HCT116 (cell line): Measurements from ENCODE around the gene GCNT2. TPM values are rescaled to one million over a fixed set of nuclear protein-coding genes. Genes with fewer than 3 reads are reported as not detected.

ENCODE experiments used
- ATAC-seq: fragments of 200-7000 bp; cut with Tn5 transposase; 2 replicates; pipeline ENCODE4 v1.9.1; 2020; ENCODE audit warnings: mild to moderate bottlenecking, moderate library complexity
- BruUV-seq: library from RNA; stranded (reverse); fragments of 400-500 nt; replicated peaks from 2 replicates; lab custom pipeline; 2021; lab: Mats Ljungman, UMichigan
- CTCF ChIA-PET: fragments of 300-600 bp; sonication (Branson Sonifier 250); formaldehyde crosslinking; loops from one replicate; lab custom pipeline; 2021; ENCODE audit warnings: antibody characterized with exemption; lab: Charles Lee
- POLR2A ChIA-PET: fragments of 300-600, 350-600 bp; sonication (Branson Sonifier 250); formaldehyde crosslinking; loops from one replicate; lab custom pipeline; 2021; ENCODE audit warnings: antibody characterized with exemption; lab: Charles Lee
- RAD21 ChIA-PET, 2 experiments: fragments of 300-600 bp; sonication (Branson Sonifier 250); formaldehyde crosslinking; loops; one replicate each; lab custom pipeline; 2023; ENCODE audit warnings: low total read pairs in 2 of 2; ENCODE audit not compliant: uncharacterized antibody in 2 of 2, unreplicated experiment in 2 of 2, low non-redundant PET in 1 of 2; lab: Charles Lee
- DNase-seq: peaks from one replicate; pipeline ENCODE4 v3.0.0-alpha.2; 2010; ENCODE audit warnings: low read depth, low spot score
- H2AFZ ChIP-seq: fragments of 200-600 bp; shearing (Covaris generic), sonication (generic); 2 replicates; pipeline ENCODE4 v1.6.1; 2017; ENCODE audit warnings: low read depth, mixed run types, mixed read lengths, antibody characterized with exemption, low read length; ENCODE audit not compliant: poor library complexity, severe bottlenecking
- H3K27ac ChIP-seq: 2 replicates; pipeline ENCODE4 v1.5.1; 2012; ENCODE audit warnings: low read depth, low read length
- H3K27me3 ChIP-seq: fragments of 200-600 bp; sonication (generic); 2 replicates; pipeline ENCODE4 v1.6.1; 2016; ENCODE audit warnings: mixed run types, low read length, mixed read lengths; ENCODE audit not compliant: insufficient read depth
- H3K36me3 ChIP-seq, 2 experiments: fragments of 200-500 bp in 1 of 2; fragments of 200-600 bp in 1 of 2; sonication (Bioruptor generic) in 1 of 2; sonication (generic) in 1 of 2; 2 replicates each; pipeline versions ENCODE4 v1.5.1 to v1.6.1; 2014 to 2016; ENCODE audit warnings: low read length in 2 of 2, inconsistent platforms in 1 of 2, mixed read lengths in 1 of 2, mixed run types in 1 of 2; ENCODE audit not compliant: insufficient read depth in 2 of 2, control insufficient read depth in 1 of 2
- H3K4me1 ChIP-seq, 2 experiments: fragments of 200-600 bp in 1 of 2; sonication (generic) in 1 of 2; 2 replicates each; pipeline versions ENCODE4 v1.5.1 to v1.6.1; 2012 to 2017; ENCODE audit warnings: low read length in 2 of 2, inconsistent platforms in 1 of 2, mild to moderate bottlenecking in 1 of 2, mixed read lengths in 1 of 2, mixed run types in 1 of 2, moderate library complexity in 1 of 2; ENCODE audit not compliant: insufficient read depth in 2 of 2, control insufficient read depth in 1 of 2
- H3K4me2 ChIP-seq: fragments of 200-600 bp; sonication (generic); 2 replicates; pipeline ENCODE4 v1.6.1; 2017; ENCODE audit warnings: mixed run types, low read length, mixed read lengths
- H3K4me3 ChIP-seq, 2 experiments: fragments of 200-600 bp in 1 of 2; sonication (generic) in 1 of 2; replicated peaks in 1 of 2; 2 replicates each; pipeline ENCODE4 v1.5.1; 2011 to 2016; ENCODE audit warnings: low read length in 2 of 2, control low read depth in 1 of 2, low read depth in 1 of 2, mild to moderate bottlenecking in 1 of 2, mixed read lengths in 1 of 2, mixed run types in 1 of 2
- H3K79me2 ChIP-seq: fragments of 200-600 bp; sonication (generic); 2 replicates; pipeline ENCODE4 v1.6.1; 2017; ENCODE audit warnings: mild to moderate bottlenecking, mixed run types, low read length, moderate library complexity, mixed read lengths; ENCODE audit not compliant: insufficient read depth
- H3K9ac ChIP-seq: fragments of 200-600 bp; sonication (generic); 2 replicates; pipeline ENCODE4 v1.6.1; 2016; ENCODE audit warnings: low read length, mixed read lengths
- H3K9me2 ChIP-seq: fragments of 200-600 bp; sonication (generic), shearing (Covaris generic); 2 replicates; pipeline ENCODE4 v1.6.1; 2017; ENCODE audit warnings: mixed run types, mild to moderate bottlenecking, moderate library complexity; ENCODE audit not compliant: insufficient read depth
- H3K9me3 ChIP-seq, 2 experiments: fragments of 200-500 bp in 1 of 2; fragments of 200-600 bp in 1 of 2; sonication (Bioruptor generic) in 1 of 2; sonication (generic) in 1 of 2; 2 replicates each; pipeline ENCODE4 v1.6.1; 2014 to 2017; ENCODE audit warnings: low read length in 2 of 2, mixed read lengths in 2 of 2, inconsistent platforms in 1 of 2, low read depth in 1 of 2, mild to moderate bottlenecking in 1 of 2, mixed run types in 1 of 2, moderate library complexity in 1 of 2; ENCODE audit not compliant: control insufficient read depth in 1 of 2, insufficient read depth in 1 of 2
- H4K20me1 ChIP-seq: fragments of 200-600 bp; sonication (generic), shearing (Covaris generic); 2 replicates; pipeline ENCODE4 v1.6.1; 2017; ENCODE audit warnings: mixed run types, mild to moderate bottlenecking, moderate library complexity; ENCODE audit not compliant: insufficient read depth
- ATF3 ChIP-seq: IDR thresholded peaks from 2 replicates; pipeline ENCODE4 v1.6.1; 2012
- CBX3 ChIP-seq: IDR thresholded peaks from 2 replicates; pipeline ENCODE4 v1.6.1; 2012; ENCODE audit warnings: low read depth
- EGR1 ChIP-seq: IDR thresholded peaks from 2 replicates; pipeline ENCODE4 v1.6.1; 2012; ENCODE audit warnings: low read depth
- ELF1 ChIP-seq: IDR thresholded peaks from 2 replicates; pipeline ENCODE4 v1.6.1; 2012; ENCODE audit warnings: low read depth, borderline replicate concordance
- EZH2 ChIP-seq: fragments of 200-600 bp; sonication (generic); IDR thresholded peaks from 2 replicates; pipeline ENCODE4 v1.6.1; 2017; ENCODE audit warnings: antibody characterized with exemption, mixed run types
- JUND ChIP-seq: IDR thresholded peaks from 2 replicates; pipeline ENCODE4 v1.6.1; 2012
- POLR2A ChIP-seq: IDR thresholded peaks from 2 replicates; pipeline ENCODE4 v1.7.0; 2011; ENCODE audit warnings: borderline replicate concordance; ENCODE audit not compliant: insufficient read depth, insufficient read length; ENCODE audit errors: extremely low read depth
- POLR2AphosphoS5 ChIP-seq: IDR thresholded peaks from 2 replicates; pipeline ENCODE4 v1.6.1; 2011; ENCODE audit warnings: mild to moderate bottlenecking, low read depth, low read length, moderate library complexity
- SIN3A ChIP-seq: IDR thresholded peaks from 2 replicates; pipeline ENCODE4 v1.6.1; 2012; ENCODE audit warnings: low read depth
- SP1 ChIP-seq: IDR thresholded peaks from 2 replicates; pipeline ENCODE4 v1.6.1; 2012; ENCODE audit warnings: low read depth
- TCF7L2 ChIP-seq: IDR thresholded peaks from 2 replicates; pipeline ENCODE4 v1.7.0; 2011; ENCODE audit warnings: borderline replicate concordance, inconsistent platforms; ENCODE audit not compliant: insufficient read depth, insufficient read length; ENCODE audit errors: extremely low read depth
- ZNF274 ChIP-seq: fragments of 200-500 bp; sonication (Bioruptor generic); IDR thresholded peaks from 2 replicates; pipeline ENCODE4 v1.6.1; 2014; ENCODE audit warnings: mild to moderate bottlenecking, low read depth, low read length, inconsistent platforms
- intact Hi-C: fragments of 100-400 bp; cut with micrococcal nuclease; formaldehyde crosslinking; loops from 2 replicates; pipeline ENCODE4 v1.10.0; 2022
- total RNA-seq: library from RNA; stranded (reverse); gene quantifications from one replicate; pipeline ENCODE4 v1.2.1, GENCODE V29; 2021; ENCODE audit not compliant: unreplicated experiment
- TF ChIP-seq, protein P1 (sequence below): IDR thresholded peaks from 2 replicates; pipeline ENCODE4 v1.6.1; 2012

Gene GCNT2
- total RNA-seq, 1 experiment from 2014 or later, result 0.74 TPM

DNA sequence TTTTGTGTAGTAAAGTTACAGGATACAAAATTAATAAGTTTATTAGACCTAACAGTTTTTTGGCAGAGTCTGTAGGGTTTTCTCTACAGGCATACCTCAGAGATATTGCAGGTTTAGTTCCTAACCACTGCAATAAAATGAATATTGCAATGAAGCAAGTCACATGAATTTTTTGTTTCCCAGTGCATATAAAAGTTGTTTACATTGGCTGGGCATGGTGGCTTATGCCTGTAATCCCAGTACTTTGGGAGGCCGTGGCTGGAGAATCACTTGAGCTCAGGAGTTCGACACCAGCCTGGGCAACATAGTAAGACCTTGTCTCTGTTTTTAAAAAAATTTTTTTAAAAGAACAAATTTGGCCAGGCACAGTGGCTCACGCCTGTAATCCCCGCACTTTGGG is 157.3 kb downstream of the GCNT2 start:
- no TSS peak for BruUV-seq
- DNase-seq, result no peak
- Histone ChIP-seq H3K36me3 (no peaks in the 10 kb centered on the region), H3K27me3 (no peaks in the 10 kb centered on the region), H2AFZ (no peak overlapping the region), H4K20me1 (no peaks in the 10 kb centered on the region), H3K9ac (no peak overlapping the region), H3K4me1 (no peaks in the 10 kb centered on the region), H3K4me2 (no peak overlapping the region), H3K79me2 (no peaks in the 10 kb centered on the region)
- POLR2A ChIA-PET, result no interaction called here
- TF ChIP-seq ATF3 (no peak), TCF7L2 (no peak), POLR2AphosphoS5 (no peak), CBX3 (no peak), ELF1 (no peak), SIN3A (no peak), POLR2A (no peak), JUND (no peak), EGR1 (no peak), SP1 (no peak), EZH2 (no peak), ZNF274 (no peak)
- TF ChIP-seq, protein P1, sequence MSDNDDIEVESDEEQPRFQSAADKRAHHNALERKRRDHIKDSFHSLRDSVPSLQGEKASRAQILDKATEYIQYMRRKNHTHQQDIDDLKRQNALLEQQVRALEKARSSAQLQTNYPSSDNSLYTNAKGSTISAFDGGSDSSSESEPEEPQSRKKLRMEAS, result no peak
- TF ChIP-seq, all 23 proteins: peak for 0
- ChIA-PET CTCF (no interaction called here), RAD21 (no interaction called here)
- Histone ChIP-seq H3K27ac (no peak overlapping the region), H3K4me3 (no peak overlapping the region), H3K9me3 (no peaks in the 10 kb centered on the region), H3K9me2 (no peaks in the 10 kb centered on the region)
- intact Hi-C loops, result no loop called here
- ATAC-seq, result no peak

Other genes starting within 250 kb of the GCNT2 start
- gene TFAP2A, start 106.3 kb upstream of the GCNT2 start, total RNA-seq, result 24.3 TPM
- gene C6orf52, start 173.3 kb downstream of the GCNT2 start, total RNA-seq, result 3.9 TPM
- gene PAK1IP1, start 173.6 kb downstream of the GCNT2 start, total RNA-seq, result 24.3 TPM
- gene TMEM14C, start 201.7 kb downstream of the GCNT2 start, total RNA-seq, result 84.7 TPM
- 83.6 TPM for gene TMEM14B, start 226.5 kb downstream of the GCNT2 start, total RNA-seq